ENCODE measurements around the gene MRPL46.

GRCh38 chr15:88430051-88430450, 37.1 kb downstream of the MRPL46 start:
- TF ChIP-seq CTCF (IDR thresholded peaks at IDR 0.05 in 2 of 3, conservative IDR thresholded peaks at IDR 0.05 in 1 of 3; ENCODE audit: insufficient read depth in 2 of 3, low read depth in 1 of 3, low read length in 3 of 3) (no peak), FOXK1 (CRISPR knock-in tag; IDR thresholded peaks at IDR 0.05; ENCODE audit: borderline replicate concordance) (no peak), E2F4 (CRISPR knock-in tag; IDR thresholded peaks at IDR 0.05; ENCODE audit: low read depth) (no peak), CBFB (CRISPR knock-in tag; IDR thresholded peaks at IDR 0.05) (no peak), IRF9 (tag; IDR thresholded peaks at IDR 0.05) (no peak), PRMT5 (CRISPR knock-in tag; IDR thresholded peaks at IDR 0.05) (no peak), ZNF24 (IDR thresholded peaks at IDR 0.05) (no peak), ZNF143 (CRISPR knock-in tag; IDR thresholded peaks at IDR 0.05) (no peak), HNRNPLL (IDR thresholded peaks at IDR 0.05; ENCODE audit: low read depth, low read length, poor library complexity, severe bottlenecking) (no peak), ARID4B (CRISPR knock-in tag; IDR thresholded peaks at IDR 0.05) (no peak), ZNF589 (CRISPR knock-in tag; IDR thresholded peaks at IDR 0.05; ENCODE audit: low read depth) (no peak)

Measured in K562 (cell line).